HL-60 (cell line): ENCODE measurements around the gene SMOC1.

Experiments
- POLR2AphosphoS5 ChIP-seq: IDR thresholded peaks from 2 replicates; pipeline ENCODE4 v1.6.1; 2012; ENCODE audit warnings: low read depth
- TF ChIP-seq, protein P1 (sequence below): IDR thresholded peaks from one replicate; pipeline ENCODE4 v1.5.1; 2011; ENCODE audit warnings: low read length, control low read depth, inconsistent platforms; ENCODE audit not compliant: insufficient read depth

DNA sequence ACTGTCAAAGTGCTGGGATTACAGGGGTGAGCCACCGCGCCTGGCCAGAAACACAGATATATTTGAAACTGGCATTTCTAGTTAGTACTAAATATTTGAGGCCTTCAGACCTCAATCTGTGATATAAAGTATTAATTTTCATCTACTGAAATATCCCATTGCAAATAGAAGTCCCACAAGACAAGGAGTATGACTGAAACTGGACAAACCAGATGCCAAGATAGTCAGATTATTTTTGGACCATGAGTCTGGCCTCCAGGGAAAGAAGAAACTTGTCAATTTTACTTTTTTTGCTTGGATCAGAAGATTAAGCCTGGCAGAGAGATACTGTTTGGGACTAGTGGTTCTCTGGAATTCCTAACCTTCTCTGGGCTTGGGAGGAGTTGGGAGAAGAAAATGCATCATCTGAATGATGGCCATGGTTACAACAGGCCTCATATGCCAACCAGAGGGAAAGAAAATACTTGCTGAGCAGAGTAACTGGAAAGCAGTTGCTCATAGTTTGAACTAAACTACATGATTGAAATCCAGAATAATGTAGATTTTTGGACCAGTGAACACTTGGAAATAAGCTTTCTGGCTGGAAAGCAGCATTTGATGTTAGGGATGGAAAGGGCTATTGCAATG lies 2.9 kb upstream of the SMOC1 start:
- TF ChIP-seq, protein P1, sequence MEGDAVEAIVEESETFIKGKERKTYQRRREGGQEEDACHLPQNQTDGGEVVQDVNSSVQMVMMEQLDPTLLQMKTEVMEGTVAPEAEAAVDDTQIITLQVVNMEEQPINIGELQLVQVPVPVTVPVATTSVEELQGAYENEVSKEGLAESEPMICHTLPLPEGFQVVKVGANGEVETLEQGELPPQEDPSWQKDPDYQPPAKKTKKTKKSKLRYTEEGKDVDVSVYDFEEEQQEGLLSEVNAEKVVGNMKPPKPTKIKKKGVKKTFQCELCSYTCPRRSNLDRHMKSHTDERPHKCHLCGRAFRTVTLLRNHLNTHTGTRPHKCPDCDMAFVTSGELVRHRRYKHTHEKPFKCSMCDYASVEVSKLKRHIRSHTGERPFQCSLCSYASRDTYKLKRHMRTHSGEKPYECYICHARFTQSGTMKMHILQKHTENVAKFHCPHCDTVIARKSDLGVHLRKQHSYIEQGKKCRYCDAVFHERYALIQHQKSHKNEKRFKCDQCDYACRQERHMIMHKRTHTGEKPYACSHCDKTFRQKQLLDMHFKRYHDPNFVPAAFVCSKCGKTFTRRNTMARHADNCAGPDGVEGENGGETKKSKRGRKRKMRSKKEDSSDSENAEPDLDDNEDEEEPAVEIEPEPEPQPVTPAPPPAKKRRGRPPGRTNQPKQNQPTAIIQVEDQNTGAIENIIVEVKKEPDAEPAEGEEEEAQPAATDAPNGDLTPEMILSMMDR: no peak
- no peak for TF ChIP-seq POLR2AphosphoS5
